Trophoblast cell (in vitro differentiated cells and primary cell): Measurements from ENCODE around the gene PTPN23.

ENCODE experiments used
- DNase-seq, 2 donors: peaks; one replicate each; pipeline ENCODE4 v3.0.0-alpha.2; 2016
- H2AFZ ChIP-seq: 2 replicates; pipeline ENCODE4 v1.6.1; 2013; ENCODE audit warnings: low read length, moderate library complexity, mild to moderate bottlenecking; ENCODE audit not compliant: insufficient read depth, poor library complexity
- H2AK5ac ChIP-seq: 2 replicates; pipeline ENCODE4 v1.6.1; 2013; ENCODE audit warnings: mild to moderate bottlenecking, low read length
- H2BK120ac ChIP-seq: 2 replicates; pipeline ENCODE4 v1.6.1; 2013; ENCODE audit warnings: low read length, mild to moderate bottlenecking, moderate library complexity; ENCODE audit not compliant: insufficient read depth, poor library complexity
- H2BK12ac ChIP-seq: 2 replicates; pipeline ENCODE4 v1.6.1; 2013; ENCODE audit warnings: mild to moderate bottlenecking, low read length, moderate library complexity
- H2BK5ac ChIP-seq: 2 replicates; pipeline ENCODE4 v1.6.1; 2013; ENCODE audit warnings: low read length, low read depth, moderate library complexity, mild to moderate bottlenecking; ENCODE audit not compliant: poor library complexity
- H3K14ac ChIP-seq: 2 replicates; pipeline ENCODE4 v1.6.1; 2013; ENCODE audit warnings: mild to moderate bottlenecking, low read length
- H3K18ac ChIP-seq: 2 replicates; pipeline ENCODE4 v1.6.1; 2013; ENCODE audit warnings: mild to moderate bottlenecking, low read length
- H3K23ac ChIP-seq: 2 replicates; pipeline ENCODE4 v1.6.1; 2013; ENCODE audit warnings: low read length
- H3K27ac ChIP-seq: 2 replicates; pipeline ENCODE4 v1.5.1; 2013; ENCODE audit warnings: low read depth, mild to moderate bottlenecking, inconsistent platforms, low read length, moderate library complexity
- H3K27me3 ChIP-seq: 2 replicates; pipeline ENCODE4 v1.6.1; 2013; ENCODE audit warnings: inconsistent platforms, mild to moderate bottlenecking, low read length, moderate library complexity; ENCODE audit not compliant: insufficient read depth
- H3K36me3 ChIP-seq, 2 experiments: 1 replicate in 1 of 2; 2 replicates in 1 of 2; pipeline ENCODE4 v1.6.1; 2013; ENCODE audit warnings: low read length in 2 of 2, mild to moderate bottlenecking in 2 of 2, moderate library complexity in 1 of 2; ENCODE audit not compliant: insufficient read depth in 2 of 2, control insufficient read depth in 1 of 2
- H3K4ac ChIP-seq: 2 replicates; pipeline ENCODE4 v1.6.1; 2013; ENCODE audit warnings: low read depth, mild to moderate bottlenecking, low read length, moderate library complexity
- H3K4me1 ChIP-seq, 2 experiments: 1 replicate in 1 of 2; 2 replicates in 1 of 2; pipeline ENCODE4 v1.6.1; 2013; ENCODE audit warnings: low read length in 2 of 2, mild to moderate bottlenecking in 2 of 2, moderate library complexity in 1 of 2; ENCODE audit not compliant: insufficient read depth in 2 of 2, control insufficient read depth in 1 of 2
- H3K4me2 ChIP-seq: 2 replicates; pipeline ENCODE4 v1.6.1; 2013; ENCODE audit warnings: inconsistent platforms, mild to moderate bottlenecking, low read length, moderate library complexity
- H3K4me3 ChIP-seq: 2 replicates; pipeline ENCODE4 v1.5.1; 2013; ENCODE audit warnings: mild to moderate bottlenecking, low read depth, low read length, inconsistent platforms
- H3K79me1 ChIP-seq: one replicate; pipeline ENCODE4 v1.6.1; 2013; ENCODE audit warnings: low read length
- H3K79me2 ChIP-seq: 2 replicates; pipeline ENCODE4 v1.6.1; 2013; ENCODE audit warnings: low read length, mild to moderate bottlenecking; ENCODE audit not compliant: control insufficient read depth, insufficient read depth, poor library complexity
- H3K9ac ChIP-seq: 2 replicates; pipeline ENCODE4 v1.6.1; 2013; ENCODE audit warnings: mild to moderate bottlenecking, low read length
- H3K9me3 ChIP-seq: 2 replicates; pipeline ENCODE4 v1.6.1; 2013; ENCODE audit warnings: low read depth, mild to moderate bottlenecking, control low read depth, inconsistent platforms, low read length; ENCODE audit not compliant: insufficient read depth
- H4K12ac ChIP-seq: 2 replicates; pipeline ENCODE4 v1.6.1; 2013; ENCODE audit warnings: low read depth, mild to moderate bottlenecking, low read length, moderate library complexity
- H4K8ac ChIP-seq: 2 replicates; pipeline ENCODE4 v1.6.1; 2013; ENCODE audit warnings: low read depth, mild to moderate bottlenecking, low read length, moderate library complexity
- H4K91ac ChIP-seq: one replicate; pipeline ENCODE4 v1.6.1; 2013; ENCODE audit warnings: low read depth, mild to moderate bottlenecking, low read length, moderate library complexity
- WGBS: extraction: QIAGEN DNeasy Blood & Tissue Kit; methylation state at CpG from one replicate; pipeline ENCODE4 v1.1.7; 2013; ENCODE audit warnings: missing lambda C conversion rate; ENCODE audit not compliant: insufficient read length, insufficient coverage; ENCODE audit errors: extremely low coverage; 5-methylcytosine and 5-hydroxymethylcytosine counted together

Gene PTPN23

GRCh38 chr3:47344971-47345370, 35.9 kb upstream of the PTPN23 start:
- H2BK120ac ChIP-seq, result no peak overlapping the region
- H2BK12ac ChIP-seq, result no peak overlapping the region
- no peak overlapping the region for H3K4me3 ChIP-seq
- no peak overlapping the region for H3K27ac ChIP-seq
- H3K79me2 ChIP-seq, result no peaks in the 10 kb centered on the region
- H3K14ac ChIP-seq, result no peak overlapping the region
- no peak overlapping the region for H3K23ac ChIP-seq
- no peak overlapping the region for H3K4ac ChIP-seq
- no peaks in the 10 kb centered on the region for H3K79me1 ChIP-seq
- H2AFZ ChIP-seq, result no peak overlapping the region
- no peak overlapping the region for H3K18ac ChIP-seq
- H3K4me1 ChIP-seq, result peaks cover 0 to 2% of the 10 kb centered on the region in 2 experiments
- no peak overlapping the region for H4K8ac ChIP-seq
- no peaks in the 10 kb centered on the region for H3K27me3 ChIP-seq
- WGBS, result no CpG with 5 or more reads among the region's 6 CpGs
- no peak overlapping the region for H4K12ac ChIP-seq
- peaks cover 2% of the 10 kb centered on the region for H3K9me3 ChIP-seq
- no peak overlapping the region for H3K4me2 ChIP-seq
- DNase-seq, result no peak
- no peak overlapping the region for H3K9ac ChIP-seq
- no peak overlapping the region for H2BK5ac ChIP-seq
- no peak overlapping the region for H4K91ac ChIP-seq
- no peak overlapping the region for H2AK5ac ChIP-seq
- H3K36me3 ChIP-seq, result peaks cover 24 to 28% of the 10 kb centered on the region in 2 experiments

GRCh38 chr3:47347217-47347801, 33.5 kb upstream of the PTPN23 start:
- H2BK12ac ChIP-seq, result no peak overlapping the region
- no peak overlapping the region for H4K91ac ChIP-seq
- no peaks in the 10 kb centered on the region for H3K79me1 ChIP-seq
- no peak overlapping the region for H4K12ac ChIP-seq
- H3K4me2 ChIP-seq, result no peak overlapping the region
- no peak overlapping the region for H3K23ac ChIP-seq
- H3K36me3 ChIP-seq, result peaks cover 17 to 22% of the 10 kb centered on the region in 2 experiments
- no peak overlapping the region for H2AK5ac ChIP-seq
- no peak overlapping the region for H3K9ac ChIP-seq
- no peak overlapping the region for H3K4me3 ChIP-seq
- no peak overlapping the region for H3K14ac ChIP-seq
- no peaks in the 10 kb centered on the region for H3K79me2 ChIP-seq
- no peak overlapping the region for H2BK5ac ChIP-seq
- no peak overlapping the region for H3K4ac ChIP-seq
- H3K27me3 ChIP-seq, result no peaks in the 10 kb centered on the region
- WGBS, result no CpG with 5 or more reads among the region's 4 CpGs
- peaks cover 2% of the 10 kb centered on the region for H3K9me3 ChIP-seq
- H3K18ac ChIP-seq, result no peak overlapping the region
- H2BK120ac ChIP-seq, result no peak overlapping the region
- DNase-seq, result peak; percentile 11 to 29
- no peak overlapping the region for H4K8ac ChIP-seq
- H3K27ac ChIP-seq, result no peak overlapping the region
- no peak overlapping the region for H2AFZ ChIP-seq
- H3K4me1 ChIP-seq, result peaks cover 0 to 2% of the 10 kb centered on the region in 2 experiments

DNA sequence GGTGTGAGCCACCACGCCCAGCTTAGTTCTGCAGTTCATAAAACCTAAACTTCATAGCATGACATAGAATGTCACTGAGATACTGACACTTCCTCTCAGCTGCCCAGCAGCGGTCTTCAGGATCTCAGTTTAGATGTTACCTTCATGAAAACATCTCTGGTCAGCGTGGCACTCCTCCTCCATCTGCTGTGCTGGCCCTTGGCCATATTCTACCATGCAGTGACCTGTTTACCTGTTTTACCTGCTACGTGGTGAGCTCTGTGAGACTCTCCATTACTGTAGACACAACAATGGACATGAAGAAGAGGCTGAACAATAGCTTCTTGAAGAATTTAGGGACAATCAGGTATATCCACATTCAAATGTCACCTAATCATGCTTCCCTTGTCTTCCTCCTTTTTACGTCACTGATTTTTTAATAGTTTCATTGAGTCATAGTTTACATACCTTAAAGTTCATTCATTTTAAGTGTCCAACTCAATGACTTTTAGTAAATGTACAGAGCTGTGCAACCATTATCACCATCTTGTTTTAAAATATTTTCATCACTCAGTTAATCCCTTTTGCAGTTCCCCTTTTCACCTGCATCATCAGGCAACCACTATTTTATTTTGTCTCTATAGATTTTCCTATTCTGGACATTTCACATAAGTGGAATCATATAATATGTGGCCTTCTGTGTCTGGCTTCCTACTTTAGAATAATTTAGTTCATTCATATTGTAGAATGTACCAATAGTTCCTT, 32.2 kb upstream of the PTPN23 start:
- Histone ChIP-seq H3K36me3 (peaks cover 15% of the 10 kb centered on the region in 2 experiments), H2BK5ac (no peak overlapping the region), H3K9me3 (peaks cover 2% of the 10 kb centered on the region), H3K4ac (no peak overlapping the region), H3K9ac (no peak overlapping the region), H4K91ac (no peak overlapping the region), H3K14ac (no peak overlapping the region), H4K8ac (no peak overlapping the region), H3K4me3 (no peak overlapping the region), H2AK5ac (no peak overlapping the region), H2AFZ (no peak overlapping the region), H3K23ac (no peak overlapping the region), H4K12ac (no peak overlapping the region), H3K4me2 (no peak overlapping the region), H3K27ac (no peak overlapping the region), H2BK120ac (no peak overlapping the region), H3K18ac (no peak overlapping the region), H2BK12ac (no peak overlapping the region), H3K79me2 (no peaks in the 10 kb centered on the region), H3K27me3 (no peaks in the 10 kb centered on the region), H3K4me1 (peaks cover 0 to 2% of the 10 kb centered on the region in 2 experiments), H3K79me1 (no peaks in the 10 kb centered on the region)
- WGBS, result no CpG with 5 or more reads among the region's 5 CpGs
- DNase-seq, result peak in 1 of 2 donors; percentile 28

DNA sequence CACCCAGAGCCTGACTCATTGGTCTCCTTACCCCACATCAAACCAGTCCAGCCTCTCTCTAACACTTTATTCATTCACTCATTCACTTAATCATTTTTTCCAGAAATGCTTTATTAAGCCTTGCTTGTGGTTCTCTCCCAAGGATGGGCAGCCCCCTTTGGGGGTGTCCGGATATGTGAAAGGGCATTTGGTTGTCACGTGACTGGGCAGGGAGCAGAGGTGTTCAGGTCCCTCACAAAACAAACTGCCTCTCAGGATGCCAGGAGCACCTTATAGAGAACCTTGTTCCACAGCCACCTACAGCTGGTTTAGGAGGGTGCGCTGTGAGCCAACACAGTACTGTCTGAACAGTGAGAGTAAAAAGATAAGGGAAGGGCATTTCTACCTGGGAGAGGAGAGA, 25.8 kb upstream of the PTPN23 start:
- DNase-seq, result no peak
- Histone ChIP-seq H3K36me3 (no peaks in the 10 kb centered on the region), H3K27me3 (no peaks in the 10 kb centered on the region)

More for the DNA sequence above, 25.8 kb upstream of the PTPN23 start:
- no peak overlapping the region for H3K27ac ChIP-seq
- H2BK5ac ChIP-seq, result no peak overlapping the region
- no CpG with 5 or more reads among the region's 3 CpGs for WGBS
- H3K9me3 ChIP-seq, result peaks cover 7% of the 10 kb centered on the region
- no peak overlapping the region for H2BK120ac ChIP-seq
- H4K8ac ChIP-seq, result no peak overlapping the region
- no peak overlapping the region for H3K14ac ChIP-seq
- H3K18ac ChIP-seq, result no peak overlapping the region
- no peak overlapping the region for H2AK5ac ChIP-seq
- no peak overlapping the region for H2AFZ ChIP-seq
- H3K4me3 ChIP-seq, result no peak overlapping the region
- H2BK12ac ChIP-seq, result no peak overlapping the region
- H3K79me2 ChIP-seq, result no peaks in the 10 kb centered on the region
- no peak overlapping the region for H3K4ac ChIP-seq
- no peak overlapping the region for H3K9ac ChIP-seq
- no peak overlapping the region for H3K23ac ChIP-seq
- no peak overlapping the region for H4K91ac ChIP-seq
- no peaks in the 10 kb centered on the region for H3K79me1 ChIP-seq
- H4K12ac ChIP-seq, result no peak overlapping the region
- no peaks in the 10 kb centered on the region for H3K4me1 ChIP-seq
- H3K4me2 ChIP-seq, result no peak overlapping the region
